Central memory CD4-positive, alpha-beta T cell (primary cell): Measurements from ENCODE around the gene SLC47A2.
A peak's percentile ranks its signal among the peaks of the same experiment; 100 is the strongest.

ENCODE experiments used
- DNase-seq: peaks from one replicate; pipeline ENCODE4 v3.0.0; 2022

SLC47A2 gene

DNA sequence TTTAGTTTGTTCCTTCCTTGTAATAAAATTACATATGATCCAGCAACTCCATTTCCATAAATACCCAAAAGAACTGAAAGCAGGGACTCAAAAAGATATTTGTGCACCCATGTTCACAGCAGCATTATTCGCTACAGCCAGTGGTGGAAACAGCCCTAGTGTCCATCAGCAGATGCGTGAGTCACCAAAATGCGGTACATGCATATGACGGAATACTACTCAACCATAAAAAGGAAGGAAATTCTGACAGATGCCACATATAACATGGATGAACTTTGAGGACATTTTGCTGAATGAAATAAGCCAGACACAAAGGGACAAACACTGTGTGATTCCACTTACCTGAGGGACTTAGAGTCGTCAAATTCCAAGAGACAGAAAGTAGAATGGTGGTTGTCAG, 9.1 kb upstream of the SLC47A2 start:
- no peak for DNase-seq

DNA sequence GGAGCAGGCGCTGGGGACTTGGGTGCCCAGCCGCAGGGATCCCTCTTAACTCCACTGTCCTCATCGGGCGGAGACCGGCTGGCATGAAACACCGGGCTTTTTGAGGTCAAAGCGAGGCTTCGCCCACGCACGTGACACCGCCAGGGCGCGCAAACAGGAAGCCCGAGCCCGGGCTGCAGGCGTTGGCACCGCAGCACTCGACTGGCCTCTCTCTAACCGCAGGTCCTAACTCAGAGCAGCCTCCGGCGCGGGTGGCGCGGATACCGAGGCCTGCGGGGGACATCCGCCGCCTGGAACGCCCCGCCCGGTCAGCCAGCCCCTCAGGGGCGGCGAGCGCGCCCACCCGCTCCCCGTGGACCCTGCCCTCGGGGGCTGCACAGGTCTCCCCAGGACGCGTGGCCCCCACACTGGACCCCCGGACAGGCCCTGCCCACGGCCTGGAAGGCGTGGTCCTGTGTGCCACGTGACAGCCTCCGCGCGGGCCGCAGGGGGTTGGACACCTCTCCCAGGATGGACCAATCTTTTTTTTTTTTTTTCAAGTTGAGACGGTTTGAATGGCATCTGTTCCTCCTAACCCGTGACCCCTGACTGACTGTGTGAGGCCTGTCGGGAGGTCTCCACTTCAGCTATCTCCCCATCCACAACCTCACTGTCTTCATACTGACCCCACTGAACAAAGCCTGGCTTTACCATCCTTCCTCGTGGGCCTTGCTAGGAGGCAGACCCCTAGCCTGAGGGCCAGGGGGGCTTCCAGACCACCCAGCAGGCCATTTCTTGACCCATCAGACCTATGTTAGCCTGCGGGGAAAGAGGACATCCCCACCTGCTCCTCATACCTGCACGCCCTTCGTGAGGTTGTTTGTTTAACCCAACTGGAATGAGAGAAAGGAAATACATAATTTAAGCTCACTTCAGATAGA, 8.4 kb upstream of the SLC47A2 start:
- DNase-seq = peak; percentile 33

DNA sequence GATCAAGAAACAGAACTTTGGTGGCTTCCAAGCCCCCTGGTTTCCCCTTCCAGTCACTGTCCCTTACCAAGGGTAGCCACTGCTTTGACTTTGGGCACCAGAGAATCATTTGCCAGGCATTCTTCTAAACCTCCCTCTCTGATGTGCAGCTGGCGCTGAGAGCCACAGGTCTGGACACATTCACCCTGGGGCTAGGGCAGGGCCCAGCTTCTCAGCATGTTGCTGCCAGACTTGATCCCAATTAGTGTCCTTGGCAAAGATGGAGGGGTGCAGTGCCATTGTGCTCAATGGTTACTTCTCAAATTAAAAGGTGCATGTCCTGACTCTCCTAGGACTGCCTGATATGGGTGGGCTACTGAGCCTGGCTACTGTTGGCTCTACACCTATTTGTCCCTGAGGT, 7.6 kb upstream of the SLC47A2 start:
- no peak for DNase-seq

DNA sequence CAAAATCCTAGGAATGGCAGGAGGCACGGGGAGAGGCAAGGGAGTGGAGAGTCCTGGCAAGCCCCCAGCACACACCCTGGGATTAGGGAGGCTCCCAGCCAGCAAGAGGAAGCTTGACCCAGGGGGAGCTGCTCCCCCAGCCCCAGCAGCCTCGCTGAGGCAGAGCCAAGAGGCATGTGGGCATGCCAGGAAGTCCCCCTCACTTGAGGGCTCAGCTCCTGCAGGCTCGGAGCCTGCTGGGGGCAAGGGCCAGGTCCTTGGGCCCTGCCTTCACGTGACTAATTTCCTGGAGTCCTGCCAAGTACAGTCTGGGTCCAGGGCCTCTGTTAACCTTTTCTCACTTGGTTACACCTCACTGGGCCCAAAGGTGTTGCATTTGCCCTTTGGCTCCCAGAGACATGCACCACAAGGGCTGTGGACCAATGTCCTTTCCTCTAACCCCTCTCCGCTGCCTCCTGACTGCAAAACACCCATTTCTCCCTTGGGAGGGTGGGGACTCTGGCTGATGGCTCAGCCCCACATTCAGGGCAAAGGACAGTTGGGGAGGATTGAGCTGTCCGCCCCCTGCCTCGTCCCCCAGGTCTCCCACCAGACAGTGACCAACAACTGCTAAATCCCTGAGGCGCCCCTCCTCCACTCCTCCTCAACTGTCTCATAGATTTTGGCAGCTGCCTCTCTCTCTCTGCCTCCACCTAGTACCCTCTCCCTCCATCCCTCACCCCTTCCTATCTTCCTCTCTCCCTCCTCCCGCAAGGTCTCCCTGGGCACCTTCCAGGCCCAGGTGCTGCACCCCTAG, 4.4 kb upstream of the SLC47A2 start:
- DNase-seq = no peak

DNA sequence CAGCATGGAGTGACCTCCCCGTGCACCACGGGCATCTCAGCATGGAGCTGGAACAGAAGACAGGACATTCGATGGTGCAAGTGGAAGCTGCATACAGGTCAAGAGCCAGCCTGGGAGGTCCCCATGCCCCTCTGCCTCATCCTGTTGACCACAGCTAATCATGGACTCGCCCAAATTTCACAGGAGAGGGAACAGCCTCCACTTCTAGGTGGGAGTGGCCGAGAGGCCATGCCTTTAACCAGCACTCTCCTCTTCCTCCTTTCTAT, 3.8 kb upstream of the SLC47A2 start:
- DNase-seq = no peak

DNA sequence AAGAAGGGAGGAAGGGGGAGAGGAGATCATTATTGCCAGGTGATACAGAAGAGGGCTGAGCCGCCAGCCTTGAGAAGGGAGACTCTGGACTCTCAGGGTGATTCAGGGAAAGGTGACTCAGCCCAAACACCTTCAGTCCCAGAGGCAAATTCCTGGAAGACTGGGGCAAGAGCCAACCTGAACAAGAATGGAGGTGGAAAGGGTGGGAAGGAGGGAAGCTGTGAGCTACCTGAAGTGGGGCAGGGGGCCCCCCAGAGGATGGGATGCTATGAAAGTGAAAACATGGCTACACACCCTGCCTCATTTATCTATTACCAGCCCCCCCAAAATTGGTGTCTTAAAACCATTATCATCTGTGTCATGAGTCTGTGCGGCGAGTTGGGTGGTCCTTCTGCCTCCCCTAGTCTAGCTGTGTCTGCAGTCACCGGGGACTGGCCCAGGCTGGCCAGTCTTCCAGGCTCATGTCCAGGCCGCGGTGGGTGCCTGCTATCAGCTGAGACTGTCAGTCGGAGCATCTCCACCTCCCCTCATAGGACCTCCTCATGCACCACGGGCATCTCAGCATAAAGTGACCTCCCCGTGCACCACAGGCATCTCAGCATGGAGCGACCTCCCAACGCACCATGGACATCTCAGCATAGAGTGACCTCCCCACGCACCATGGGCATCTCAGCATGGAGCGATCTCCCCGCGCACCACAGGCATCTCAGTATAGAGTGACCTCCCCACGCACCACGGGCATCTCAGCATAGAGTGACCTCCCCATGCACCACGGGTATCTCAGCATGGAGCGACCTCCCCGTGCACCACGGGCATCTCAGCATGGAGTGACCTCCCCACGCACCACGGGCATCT, 3.2 kb upstream of the SLC47A2 start:
- no peak for DNase-seq

DNA sequence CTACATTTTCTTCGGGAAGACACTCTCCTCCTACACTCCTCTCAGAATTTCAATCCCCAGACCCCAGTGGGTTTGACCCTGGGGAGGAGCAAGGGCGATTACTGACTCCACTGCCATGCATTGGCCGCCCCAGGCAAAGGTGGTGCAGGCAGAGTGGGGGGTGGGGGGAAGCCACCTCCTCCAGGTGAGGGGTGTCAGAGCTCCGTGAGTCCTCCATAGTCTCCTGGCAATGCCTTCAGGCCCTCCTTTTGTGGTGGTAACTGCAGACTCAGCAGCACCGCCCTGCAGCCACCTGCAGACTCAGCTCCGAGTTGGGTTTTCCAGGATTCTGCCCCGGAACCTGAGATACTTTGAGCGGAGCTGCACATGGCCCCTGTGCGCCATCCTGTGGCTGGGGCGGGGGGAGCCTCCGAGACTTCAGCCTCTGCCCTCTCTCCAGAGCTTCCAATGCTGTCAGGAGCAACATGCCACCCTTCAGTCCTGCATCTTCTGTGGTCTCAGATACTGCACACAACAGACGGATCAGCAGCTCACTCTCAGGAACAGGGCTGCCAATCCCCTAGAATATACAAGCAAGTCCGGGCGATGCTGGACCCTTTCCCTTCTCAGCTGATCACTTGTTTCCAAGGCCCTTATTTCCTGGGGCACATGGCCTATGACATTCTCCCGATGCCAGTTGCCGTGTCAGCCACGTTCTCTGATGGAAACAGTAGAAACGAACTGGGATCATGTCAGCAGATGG, 2.4 kb upstream of the SLC47A2 start:
- DNase-seq = no peak

DNA sequence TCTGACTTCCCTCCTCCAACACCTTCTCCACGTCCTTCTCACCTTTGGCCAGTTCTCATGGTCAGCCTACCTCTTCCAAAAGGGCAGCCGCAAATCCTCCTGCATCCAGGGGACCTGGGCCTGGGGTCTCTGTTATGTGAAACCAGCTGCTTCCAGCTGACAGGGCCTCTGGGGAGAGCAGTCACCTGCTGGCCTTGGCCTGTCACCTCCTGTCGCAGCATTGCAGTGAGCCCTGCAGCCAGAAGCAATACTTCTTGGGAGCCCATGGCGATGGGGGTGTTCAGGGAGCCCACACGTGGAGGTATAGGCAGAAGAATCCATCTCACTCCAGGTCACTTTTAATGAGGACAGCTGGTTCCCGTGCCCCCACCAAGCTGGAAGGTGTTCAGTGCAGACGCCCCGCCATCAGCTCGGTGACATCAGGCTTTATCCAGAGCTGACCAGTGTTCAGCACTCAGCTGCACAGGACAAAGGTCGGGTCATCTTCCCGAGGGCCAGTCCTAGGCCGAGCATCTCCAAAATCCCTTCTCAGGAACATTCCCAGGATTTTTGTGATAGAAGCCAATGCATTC, 1.7 kb upstream of the SLC47A2 start:
- no peak for DNase-seq

DNA sequence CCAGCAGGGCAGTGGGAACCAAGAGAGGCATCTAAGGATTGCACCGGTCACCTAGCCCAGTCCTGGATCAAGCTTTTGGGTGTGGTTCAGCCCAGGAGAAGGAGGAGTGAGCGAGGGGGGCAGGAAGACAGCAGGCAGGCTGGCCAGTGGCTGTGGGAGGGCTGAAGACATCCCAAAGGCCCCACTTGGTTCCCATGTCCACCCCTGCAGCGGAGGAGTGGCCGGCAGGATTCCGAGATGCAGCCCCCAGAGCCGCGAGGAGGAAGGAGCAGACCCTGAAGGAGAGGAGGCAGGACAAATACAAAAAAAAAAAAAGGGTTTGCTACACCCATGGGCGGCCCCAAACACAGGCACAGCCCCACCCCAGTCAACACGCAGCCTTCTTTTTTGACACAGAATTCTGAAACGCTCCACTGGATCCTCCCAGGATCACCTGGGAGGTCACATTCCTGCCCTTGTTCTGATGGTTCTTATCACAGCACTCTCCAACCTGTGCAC, 1.1 kb upstream of the SLC47A2 start:
- DNase-seq = no peak

DNA sequence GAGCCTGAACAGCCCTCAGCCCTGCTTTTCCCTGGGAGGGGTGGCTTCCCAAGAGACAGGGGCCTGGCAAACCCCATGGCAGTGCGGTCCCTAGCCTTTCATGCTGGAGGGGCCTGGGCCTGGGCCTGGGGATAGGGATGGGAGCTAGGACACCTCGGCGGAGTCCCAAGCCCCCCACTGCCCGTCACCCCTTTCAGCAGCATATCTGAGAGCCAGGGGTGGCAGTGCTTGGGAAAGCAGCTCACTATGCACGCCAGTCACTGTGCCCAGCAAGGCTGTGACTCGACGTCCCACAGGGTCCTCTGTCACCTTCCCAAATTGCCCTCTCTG, 612 bp upstream of the SLC47A2 start:
- DNase-seq = no peak

DNA sequence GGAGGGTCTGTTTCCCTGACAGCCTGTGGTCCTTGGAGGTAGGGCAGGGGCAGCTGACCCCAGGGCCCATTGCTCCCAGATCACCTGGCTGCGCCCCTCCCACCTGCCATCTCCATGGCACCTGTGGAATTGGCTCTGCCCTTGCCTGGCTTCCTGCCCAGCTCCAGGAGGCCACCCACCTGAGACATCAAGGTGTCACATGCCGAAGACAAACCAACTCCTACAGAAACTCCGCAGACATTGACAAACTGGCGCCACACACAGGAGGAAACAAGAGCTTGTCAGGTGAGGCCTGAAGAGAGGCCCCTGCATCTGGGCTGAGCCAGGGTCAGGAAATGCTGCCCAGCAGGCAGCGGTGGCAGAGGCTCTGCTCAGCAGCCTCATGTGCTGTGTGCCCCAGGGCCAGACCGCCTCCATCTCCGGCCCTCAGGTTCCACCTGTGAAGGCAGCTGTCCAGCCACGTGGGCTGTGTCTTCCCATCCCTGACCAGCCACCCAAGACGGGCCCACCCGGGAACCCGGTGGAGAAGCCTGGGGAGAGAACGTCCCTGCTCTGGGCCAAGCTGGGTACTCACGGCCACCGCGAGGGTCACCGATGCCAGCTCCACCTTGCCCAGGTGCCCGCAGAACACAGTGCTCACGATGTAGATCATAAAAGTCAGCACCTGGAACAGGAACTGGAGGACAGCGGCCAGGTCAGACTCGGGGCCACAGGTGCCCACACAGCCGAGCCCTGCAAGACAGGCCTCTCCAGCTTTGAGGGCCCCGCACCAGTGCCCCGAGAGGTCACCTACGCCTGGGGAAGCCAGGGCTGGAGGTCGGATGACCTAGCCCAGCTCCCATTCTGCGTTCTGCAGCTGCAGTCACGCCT, 1.6 kb downstream of the SLC47A2 start:
- no peak for DNase-seq

DNA sequence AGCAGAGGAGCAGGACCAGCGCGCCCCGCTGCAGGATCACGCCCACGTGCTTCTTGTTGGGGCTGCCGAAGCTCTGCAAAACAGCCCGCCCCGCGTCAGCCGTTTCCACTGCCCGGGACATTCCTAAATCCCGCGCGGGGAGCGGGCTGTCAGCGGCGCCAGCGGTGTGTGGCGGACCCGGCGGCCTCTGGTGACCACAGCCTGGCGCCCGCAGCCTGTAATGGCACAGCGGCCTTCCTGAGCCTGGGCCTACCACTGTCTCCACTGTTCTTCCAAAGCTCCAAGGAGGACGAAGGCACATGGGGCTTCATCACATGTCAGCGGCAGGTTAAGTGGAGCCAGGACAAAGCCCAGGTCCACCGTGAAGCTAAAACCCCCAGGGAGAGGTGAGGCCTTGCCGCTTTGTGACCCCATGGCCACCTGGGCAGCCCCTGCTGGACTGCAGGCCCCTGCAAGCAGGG, 2.5 kb downstream of the SLC47A2 start:
- DNase-seq = no peak

DNA sequence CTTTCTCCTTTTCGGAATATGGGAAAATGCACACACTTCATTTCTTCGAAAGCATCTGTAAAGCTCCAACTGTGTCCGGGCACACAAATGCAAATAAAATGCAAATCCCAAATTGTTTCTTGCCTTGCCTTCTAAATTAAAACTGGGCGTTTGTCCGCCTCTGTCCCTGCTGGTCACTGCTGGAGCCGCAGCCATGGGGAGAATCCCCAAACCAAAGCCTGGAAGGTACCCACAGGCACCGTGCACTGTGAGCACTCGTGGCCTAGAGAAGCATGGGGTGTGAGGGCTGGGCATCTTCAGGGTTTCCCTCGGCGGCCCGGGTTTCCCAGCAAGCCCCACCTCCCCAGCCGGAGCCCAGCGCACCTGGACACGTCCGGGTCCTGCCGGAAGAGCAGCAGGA, 2.9 kb downstream of the SLC47A2 start:
- DNase-seq = no peak

DNA sequence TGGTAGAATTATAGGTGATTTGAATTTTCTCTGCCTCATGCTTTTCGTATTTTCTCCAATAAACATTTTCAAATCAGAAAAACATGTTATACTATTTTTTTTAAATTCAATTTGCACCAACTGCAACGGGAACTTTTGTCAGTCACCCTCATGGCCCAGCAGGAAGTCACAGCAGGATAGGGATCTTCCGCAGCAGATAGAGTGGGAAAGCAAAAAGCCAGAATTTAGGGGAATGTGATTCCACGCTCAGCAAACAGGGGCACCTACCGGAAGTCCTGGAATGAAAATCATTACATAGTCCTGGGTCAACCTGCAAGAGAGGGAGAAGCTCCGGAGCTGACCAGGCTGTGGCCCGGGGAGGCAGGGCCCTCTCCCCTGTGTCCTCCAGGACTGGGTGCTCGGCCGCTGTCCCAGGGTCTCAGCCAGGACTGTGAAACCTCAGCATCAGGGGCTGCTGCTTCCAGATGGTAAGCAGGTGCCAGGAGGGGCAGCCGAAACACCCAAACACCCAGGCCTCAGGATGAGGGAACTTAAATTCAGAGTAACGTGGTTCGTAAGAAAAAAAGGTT, 3.9 kb downstream of the SLC47A2 start:
- no peak for DNase-seq

DNA sequence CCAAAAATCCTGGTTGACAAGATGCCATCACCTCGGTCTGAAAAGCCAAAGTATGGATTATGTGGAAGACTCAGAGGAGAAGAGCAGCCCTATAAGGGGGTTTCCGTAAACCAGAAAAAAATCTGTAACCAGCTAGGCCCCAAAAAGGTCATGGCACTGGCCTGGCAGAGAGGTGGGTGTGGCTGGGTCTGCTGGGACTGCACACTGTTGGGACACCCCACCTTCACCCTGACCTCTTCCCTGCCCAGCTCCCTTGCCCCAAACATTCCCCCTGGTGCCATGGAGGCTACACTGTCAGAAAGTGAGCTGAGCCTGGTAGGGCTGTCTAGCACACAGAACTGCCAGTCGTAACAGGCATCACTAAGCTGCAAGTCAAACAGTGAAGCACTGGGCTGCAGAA, 6.5 kb downstream of the SLC47A2 start:
- DNase-seq = no peak

DNA sequence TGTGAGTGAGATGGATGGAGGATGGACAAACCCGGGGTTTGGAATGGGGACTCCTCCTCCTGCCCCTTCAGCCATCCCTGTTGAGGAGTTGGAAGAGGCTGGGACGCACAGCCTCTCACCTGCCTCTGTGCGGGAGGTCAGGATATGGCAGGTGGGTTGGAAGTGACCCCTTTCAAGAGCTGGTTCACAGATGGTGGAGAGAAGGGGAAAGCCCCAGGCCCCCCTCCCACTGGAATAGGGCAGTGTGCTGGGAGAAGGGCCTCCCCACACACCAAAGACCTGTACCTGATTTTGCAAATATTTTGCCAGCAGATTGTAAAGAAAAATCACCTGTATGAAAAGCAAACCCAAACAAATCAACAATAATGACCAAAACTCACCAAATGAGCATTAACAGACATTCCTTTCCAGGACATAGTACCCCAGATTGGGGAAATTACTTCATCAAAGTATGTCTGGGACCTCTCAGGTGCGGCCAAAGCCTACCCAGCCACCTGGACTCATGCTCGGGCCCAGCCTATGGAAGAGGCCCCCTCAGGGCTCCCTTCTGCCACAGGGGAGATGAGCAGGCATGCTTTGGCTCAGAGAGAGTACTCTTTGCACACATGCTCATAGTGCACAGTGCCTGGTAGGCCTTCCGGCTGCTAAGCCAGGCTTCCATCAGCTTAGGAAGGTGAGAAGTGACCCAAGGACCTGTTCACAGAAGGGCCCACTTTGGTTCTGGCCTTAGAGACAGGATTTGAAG, 7.8 kb downstream of the SLC47A2 start:
- no peak for DNase-seq

DNA sequence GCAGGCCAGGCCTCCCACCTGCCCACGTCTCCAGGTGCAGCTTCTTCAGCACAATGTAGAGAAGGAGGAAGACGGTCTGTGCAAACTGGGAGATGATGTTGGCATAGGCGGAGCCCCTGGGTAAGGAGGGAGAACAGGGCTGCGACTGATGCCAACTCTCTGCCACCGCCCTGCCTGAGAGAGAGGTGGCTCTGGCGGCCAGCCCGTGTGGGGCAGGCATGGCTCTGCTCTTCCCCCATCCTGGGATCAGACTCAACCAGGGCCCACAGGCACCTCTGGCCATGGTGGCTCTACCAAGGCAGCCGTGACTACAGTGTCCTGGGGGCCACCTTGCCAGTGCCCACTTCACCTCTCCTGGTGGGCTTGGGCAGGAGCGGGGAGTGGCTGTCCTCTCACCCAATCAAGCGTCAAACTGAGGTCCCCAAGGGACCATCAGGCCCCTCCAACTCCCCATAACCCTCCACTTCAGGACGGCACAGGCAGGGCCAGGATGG, 8.6 kb downstream of the SLC47A2 start:
- DNase-seq = no peak

DNA sequence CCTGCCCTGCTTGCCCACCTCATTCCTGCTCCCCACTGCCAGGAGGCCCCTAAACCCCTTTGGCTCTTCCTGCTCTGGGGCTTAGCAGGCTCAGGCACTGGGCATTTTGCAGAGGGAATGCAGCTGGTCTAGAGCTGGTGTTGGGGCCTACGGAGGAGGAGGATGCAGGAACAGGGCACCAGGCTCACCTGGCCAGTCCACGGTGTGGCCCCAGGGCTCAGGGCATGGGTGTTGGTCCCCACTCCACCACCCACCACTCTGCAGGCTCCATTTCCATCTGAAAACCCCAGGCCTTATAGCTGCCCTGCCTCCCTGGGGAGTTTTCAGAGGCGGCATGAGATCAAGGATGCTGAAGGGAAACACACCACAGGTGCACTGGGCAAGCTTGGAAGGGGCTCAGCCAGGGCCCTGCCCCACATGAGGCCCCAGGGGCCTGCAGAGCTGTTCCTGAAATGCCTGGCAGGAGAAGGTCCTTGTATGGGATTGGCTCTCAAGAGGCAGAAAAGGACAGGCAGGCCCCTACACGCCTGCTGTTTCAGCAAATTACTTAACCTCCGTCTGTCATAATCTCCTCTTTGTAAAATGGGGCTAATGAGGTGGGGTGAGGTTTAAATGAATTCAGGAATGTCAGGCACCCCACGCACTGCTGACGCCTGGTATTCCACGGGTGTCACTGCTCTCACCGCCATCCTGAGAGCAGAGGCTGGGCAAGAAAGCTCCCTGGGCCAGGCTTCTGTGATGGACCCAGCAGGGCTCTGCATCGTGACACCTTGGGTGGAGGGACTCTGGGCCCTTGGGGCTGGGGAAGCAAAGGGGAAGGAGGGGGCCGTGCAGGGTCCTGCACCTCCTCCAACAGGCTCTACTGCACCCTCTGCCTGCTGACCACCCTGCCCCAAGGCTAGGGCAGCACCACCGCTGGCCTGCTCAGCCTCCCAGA, 9.3 kb downstream of the SLC47A2 start:
- no peak for DNase-seq
